Measurements from ENCODE around the gene TMEM132C.

Gene TMEM132C

DNA sequence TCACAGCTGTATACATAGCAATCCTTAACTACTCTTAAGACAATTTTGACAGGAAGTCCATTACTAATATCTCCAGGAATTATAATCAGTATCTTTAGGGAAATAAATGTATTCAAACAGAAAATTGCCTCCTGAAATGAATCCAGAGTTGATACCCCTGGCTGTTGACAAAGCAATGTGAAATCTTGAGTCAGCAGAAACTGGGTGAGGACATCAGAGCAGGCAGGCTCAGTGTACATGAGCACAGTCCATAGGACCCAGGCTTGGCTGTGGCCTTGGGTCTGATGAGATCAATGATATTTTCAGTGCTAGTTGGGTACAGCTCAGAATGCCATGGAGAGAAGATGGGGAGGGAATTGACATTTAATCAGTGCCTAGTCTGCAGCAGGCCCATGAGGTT is 405.5 kb downstream of the TMEM132C start:
- no peak for DNase-seq

GRCh38 chr12:128672893-128673292 is 405.9 kb downstream of the TMEM132C start:
- DNase-seq, result no peak

DNA sequence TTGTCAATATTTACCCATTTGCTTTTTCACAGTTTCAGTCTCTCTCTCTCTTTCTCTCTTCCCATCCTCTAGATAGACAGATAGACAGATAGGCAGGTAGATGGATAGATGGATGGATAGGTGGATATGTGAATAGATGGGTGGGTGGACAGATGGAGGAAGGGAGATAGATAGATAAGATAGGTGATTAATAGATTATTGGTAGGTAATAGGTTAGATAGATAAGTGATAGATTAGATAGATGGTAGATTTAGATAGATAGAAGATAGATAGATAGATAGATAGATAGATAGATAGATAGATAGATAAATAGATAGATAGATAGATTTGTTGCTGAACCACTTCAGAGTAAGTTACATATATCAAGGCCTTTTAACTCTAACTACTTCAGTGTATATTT is 408.6 kb downstream of the TMEM132C start:
- DNase-seq, result no peak

DNA sequence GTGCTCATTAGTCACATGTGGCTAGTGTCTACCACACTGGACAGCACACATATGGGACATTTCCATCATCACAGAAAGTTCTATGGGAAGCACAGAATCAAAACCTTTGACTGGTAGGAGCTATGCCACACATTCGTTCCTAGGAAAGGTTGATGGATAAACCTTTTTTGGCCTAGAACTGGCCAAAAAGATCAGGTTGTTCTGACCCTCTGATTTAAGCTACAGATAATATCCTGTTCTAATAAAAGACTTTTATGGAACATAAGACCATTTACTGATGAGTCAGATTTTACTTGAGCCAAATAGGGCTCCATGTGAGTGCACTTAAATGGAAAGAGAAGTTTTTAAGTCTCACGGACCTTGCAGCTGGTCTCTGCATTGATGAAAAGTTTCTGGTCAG is 413.6 kb downstream of the TMEM132C start:
- no peak for DNase-seq

GRCh38 chr12:128682548-128683275 is 415.7 kb downstream of the TMEM132C start:
- peak; percentile 98 for DNase-seq

- DNase-seq, result no peak
These were observed 417.4 kb downstream of the TMEM132C start for GRCh38 chr12:128684352-128684751.

DNA sequence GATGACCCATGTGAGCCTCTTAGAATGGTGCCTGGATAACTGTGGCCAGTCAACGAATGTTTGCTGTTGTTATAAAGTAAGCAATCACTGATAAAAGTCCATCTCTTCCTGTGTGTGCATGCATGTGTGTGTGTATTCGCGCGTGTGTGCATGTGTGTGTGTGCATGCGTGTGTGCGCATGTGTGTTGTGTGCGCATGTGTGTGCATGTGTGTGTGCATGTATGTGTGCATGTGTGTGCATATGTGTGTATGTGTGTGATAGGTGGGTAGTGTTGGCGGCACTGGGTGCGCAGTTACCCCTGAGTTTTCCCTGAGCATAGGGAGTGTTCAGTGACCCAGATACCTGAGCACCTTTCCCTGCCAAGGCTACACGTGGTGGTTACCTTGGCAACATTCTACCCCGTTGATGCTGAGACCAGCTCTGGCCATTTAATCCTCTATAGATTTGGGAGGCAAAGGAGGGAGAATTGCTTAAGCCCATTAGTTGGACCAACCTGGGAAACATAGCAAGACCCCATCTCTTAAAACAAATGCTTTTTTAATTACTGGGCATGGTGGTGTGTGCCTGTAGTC is 419.0 kb downstream of the TMEM132C start:
- DNase-seq, result peak; percentile 16

DNA sequence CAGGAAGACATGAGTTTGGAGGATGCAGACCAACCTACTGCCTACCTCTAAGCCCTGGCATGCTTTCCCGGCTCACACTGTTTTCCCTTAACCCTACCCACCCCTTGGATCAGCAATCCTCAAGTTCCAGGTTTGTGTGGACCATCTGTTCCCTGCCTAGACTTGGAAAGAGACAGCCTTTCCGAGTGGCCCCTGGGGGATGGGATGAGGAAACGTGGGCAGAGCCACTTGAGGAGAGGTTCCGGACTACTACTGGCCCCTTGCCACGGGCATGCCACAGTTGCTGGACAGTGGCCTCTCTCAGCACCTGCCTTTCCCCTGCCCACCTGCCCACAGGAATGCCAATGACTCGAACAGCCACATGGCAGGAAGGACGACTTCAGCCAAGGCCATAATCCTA is 420.9 kb downstream of the TMEM132C start:
- peak; percentile 54 for DNase-seq

GRCh38 chr12:128690641-128691040 is 423.7 kb downstream of the TMEM132C start:
- peak; percentile 59 for DNase-seq

- DNase-seq, result no peak
These were observed 426.1 kb downstream of the TMEM132C start for GRCh38 chr12:128693115-128693514.

GRCh38 chr12:128693771-128694170 is 426.8 kb downstream of the TMEM132C start:
- DNase-seq, result peak; percentile 61

- no peak for DNase-seq
These were observed 427.5 kb downstream of the TMEM132C start for GRCh38 chr12:128694445-128694844.

- DNase-seq, result no peak
These were observed 428.7 kb downstream of the TMEM132C start for GRCh38 chr12:128695697-128696096.

- peak; percentile 34 for DNase-seq
These were observed 431.5 kb downstream of the TMEM132C start for GRCh38 chr12:128698301-128698972.

GRCh38 chr12:128699106-128699505 is 432.1 kb downstream of the TMEM132C start:
- DNase-seq, result no peak

DNA sequence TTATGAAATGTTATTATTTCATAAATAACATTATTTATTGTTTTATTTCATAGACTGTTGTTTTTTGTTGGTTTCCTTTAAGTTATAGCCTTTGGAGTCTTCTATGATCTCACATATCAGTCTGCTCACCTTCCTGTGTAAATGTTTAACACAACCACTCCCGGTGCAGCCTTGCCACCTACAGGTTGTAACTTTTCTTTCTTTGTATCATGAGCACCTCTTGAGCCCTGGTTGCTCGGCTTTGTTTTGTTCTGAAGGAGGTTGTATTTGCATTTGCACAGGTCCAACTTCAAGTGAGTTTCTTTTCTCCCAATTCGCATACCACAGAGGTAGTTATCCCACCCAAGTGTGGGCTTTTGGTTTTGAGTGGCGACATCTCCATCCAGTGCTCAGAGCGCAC is 435.4 kb downstream of the TMEM132C start:
- no peak for DNase-seq

DNA sequence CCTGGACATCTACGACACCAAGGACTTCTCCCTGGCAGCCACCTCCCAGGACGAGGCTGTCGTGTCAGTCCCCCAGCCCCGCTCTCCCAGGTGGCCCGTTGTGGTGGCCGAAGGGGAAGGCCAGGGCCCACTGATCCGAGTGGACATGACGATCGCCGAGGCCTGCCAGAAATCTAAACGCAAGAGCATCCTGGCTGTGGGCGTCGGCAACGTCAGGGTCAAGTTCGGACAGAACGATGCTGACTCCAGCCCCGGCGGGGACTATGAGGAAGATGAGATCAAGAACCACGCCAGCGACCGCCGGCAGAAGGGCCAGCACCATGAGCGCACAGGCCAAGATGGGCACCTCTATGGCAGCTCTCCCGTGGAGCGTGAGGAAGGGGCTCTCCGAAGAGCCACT is 438.2 kb downstream of the TMEM132C start:
- DNase-seq, result no peak

GRCh38 chr12:128707488-128707887 is 440.5 kb downstream of the TMEM132C start:
- no peak for DNase-seq

GRCh38 chr12:128708789-128709188 is 441.8 kb downstream of the TMEM132C start:
- no peak for DNase-seq

DNA sequence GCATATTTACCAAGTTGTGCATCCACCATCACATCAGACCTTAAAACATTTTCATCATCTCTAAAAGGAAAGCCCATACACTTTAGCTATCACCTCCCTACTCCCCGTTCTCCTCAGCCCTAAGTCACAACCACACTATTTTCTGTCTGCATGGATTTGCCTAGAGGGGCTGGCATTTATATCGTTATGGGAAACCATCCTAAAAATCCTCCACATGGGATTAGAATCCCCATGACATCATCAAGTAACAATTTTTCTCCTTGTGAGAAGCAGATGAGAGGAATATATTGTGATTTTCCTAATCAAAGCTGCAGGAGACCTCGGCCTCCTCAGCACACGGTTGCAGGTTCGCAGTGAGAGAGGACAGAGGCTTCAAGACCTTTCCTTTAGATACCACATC is 442.7 kb downstream of the TMEM132C start:
- no peak for DNase-seq

- no peak for DNase-seq
These were observed 444.5 kb downstream of the TMEM132C start for GRCh38 chr12:128711486-128711885.

GRCh38 chr12:128712622-128713021 is 445.7 kb downstream of the TMEM132C start:
- DNase-seq, result no peak

DNA sequence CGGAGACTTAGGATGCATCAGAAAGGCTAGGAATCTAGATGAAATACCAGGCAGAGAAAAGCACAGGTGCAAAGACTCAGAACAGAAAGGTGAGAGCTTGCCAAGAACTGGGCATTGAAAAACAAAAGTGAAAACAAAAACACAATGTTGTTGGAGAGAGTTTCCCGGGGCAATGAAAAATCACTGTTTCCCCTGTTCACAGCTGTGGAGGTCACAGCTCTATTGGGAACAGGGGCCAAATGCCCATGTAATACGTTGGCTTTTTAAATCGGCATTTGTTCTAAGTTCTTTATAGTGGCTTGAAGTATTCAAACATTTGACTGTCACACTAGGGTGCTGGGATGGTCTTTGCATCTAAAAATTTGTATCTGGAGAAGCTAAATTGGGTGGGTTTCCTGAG is 448.5 kb downstream of the TMEM132C start:
- no peak for DNase-seq

GRCh38 chr12:128724468-128725046 is 457.6 kb downstream of the TMEM132C start:
- DNase-seq, result no peak
